IPS DF 19.7 (cell line): ENCODE data around the gene PALS2.

Experiments used
- DNase-seq: peaks from one replicate; pipeline ENCODE4 v3.0.0-alpha.2; 2013; ENCODE audit warnings: low read depth, low spot score

Gene PALS2

DNA sequence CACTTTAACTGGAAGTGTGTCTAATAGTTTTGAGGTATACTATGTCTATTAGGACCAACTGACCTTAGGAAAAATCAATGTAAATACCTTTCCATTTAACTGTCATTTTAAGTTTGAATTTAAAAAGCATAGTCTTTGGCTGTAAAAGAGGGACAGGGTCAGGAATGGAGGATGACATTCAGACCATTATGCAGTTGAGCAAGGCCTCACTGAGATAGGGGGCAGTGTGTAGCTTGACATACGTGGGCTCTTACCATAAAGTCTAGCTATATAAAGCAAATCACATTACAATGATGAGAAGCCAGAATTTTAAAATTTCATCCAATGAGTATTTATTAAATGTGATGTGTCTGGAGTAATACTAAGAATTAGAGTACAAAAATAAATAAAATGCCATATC is 17.9 kb downstream of the PALS2 start:
- DNase-seq: no peak

DNA sequence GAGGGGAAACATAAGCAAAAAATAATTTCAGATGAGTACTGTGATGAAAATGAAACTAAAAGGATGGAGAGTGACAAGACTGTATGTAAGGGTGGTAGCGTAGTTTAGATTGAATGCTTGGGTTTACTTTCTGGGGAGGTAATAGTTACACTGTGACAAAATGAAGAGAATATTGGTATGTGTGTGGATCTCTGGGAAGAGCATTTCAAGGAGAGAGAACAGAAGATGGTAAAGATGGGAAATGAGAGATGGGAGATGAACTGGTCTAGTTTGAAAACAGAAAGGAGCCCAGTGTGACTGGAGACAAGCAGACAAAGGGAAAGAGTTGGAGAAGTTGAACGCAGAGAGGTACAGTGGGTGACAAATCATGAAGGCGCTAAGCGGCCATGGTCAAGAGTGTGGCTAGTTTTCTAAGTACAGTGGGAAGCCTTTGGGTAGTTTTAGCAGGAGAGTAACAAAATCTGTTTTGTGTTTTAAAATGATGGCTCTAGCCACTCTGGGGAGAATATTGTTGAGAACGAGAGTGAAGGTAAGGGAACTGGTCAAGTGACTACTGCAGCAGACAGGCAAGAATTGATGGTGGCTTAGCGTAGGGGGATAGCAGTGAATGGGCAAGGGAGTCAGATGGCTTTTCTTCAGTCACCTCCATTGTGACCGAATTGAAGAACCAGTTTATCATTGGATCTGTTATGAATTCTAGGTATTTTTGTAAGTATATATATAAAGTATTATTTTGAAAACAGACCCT is 22.6 kb downstream of the PALS2 start:
- DNase-seq: no peak

DNA sequence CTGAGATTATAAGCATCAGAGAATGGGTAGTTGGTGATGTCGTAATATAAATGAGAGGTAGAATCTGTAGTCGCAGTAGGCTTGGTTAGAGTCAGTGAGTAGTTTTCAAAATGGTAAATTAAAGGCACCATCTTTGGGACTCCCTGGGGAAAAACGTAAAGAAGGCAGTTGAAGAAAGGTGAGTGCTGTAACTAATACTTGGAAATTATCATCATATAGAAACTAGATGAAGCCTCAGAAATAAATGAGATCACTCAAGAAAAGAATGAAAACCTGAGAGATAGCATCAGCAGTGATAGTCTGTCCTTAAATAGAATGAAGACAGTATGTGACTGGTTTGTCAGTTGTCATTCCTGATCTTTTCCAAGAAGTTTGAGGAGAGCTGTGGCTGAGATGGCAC is 23.8 kb downstream of the PALS2 start:
- DNase-seq: no peak

DNA sequence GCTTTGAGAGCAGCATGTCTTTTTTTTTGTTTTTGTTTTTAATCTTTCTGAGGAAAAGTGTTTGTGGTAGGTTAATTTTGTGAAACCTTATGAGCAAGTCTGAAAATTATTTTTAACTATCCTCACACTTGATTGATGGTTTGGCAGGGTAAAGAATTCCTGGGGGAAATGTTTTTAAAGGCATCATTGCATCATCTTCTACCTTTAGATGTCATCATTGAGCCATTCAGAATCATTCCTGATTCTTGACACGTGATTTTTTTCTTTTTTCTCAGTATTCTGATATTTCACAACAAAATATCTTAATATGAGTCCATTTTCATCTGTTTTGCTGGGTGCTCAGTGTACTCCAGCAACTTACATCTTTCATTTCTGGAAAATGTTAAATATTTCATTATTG is 28.3 kb downstream of the PALS2 start:
- no peak for DNase-seq

DNA sequence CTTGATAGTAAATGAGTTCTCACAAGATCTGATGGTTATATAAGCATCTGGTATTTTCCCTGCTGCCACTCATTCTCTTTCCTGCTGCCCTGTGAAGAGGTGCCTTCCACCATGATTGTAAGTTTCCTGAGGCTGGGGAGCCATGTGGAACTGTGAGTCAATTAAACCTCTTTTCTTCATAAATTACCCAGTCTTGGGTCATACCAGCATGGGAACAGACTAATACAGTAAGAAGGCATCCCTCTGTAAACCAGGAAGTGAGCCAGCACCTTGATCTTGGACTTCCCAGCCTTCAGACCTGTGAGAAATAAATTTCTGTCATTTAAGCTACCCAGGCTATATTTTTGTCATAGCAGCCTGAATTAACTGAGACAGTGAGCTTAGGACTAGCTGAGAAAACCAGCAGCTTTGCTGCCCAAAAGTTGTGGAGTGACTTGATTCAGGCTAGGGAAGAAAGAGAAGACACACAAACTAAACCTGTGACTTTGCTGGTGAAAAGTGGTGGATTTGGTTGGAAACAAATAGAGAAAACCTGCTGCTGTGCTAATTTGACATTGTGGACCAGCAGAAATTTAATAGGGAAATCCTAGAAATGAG is 29.7 kb downstream of the PALS2 start:
- DNase-seq: no peak

DNA sequence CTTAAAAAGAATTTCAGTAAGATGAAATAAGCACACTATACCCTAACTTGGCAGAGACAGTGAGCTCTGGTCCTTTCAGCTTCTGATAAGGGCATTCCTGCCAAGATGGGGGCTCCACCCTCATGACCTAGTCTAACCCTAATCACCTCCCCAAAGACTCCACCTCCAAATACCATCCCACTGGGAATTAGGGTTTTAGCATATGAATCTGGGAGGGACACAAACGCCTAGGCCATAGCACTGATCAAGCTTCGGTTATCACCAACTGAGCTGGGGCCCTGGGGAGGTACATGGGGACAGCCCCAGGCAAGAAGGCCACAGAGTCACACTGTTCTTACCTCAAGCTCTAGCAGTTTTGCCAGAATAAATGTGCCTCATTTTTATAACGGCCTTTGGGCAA is 31.4 kb downstream of the PALS2 start:
- no peak for DNase-seq

DNA sequence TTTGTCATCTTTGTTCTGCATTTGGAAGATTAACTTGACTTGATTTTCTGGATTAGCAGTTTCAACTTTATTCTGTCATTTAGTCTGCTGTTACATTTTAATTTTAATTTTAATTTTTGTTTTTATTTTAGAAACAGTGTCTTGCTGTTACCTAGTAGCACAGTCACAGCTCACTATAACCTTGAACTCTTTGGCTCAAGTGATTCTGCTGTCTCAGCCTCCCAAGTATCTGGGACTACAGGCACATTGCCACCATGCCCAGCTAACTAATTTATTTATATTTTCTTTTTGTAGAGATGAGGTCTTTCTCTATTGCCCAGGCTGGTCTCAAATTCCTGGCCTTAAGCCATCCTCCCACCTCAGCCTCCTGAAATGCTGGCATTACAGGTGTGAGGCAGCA is 35.3 kb downstream of the PALS2 start:
- no peak for DNase-seq

DNA sequence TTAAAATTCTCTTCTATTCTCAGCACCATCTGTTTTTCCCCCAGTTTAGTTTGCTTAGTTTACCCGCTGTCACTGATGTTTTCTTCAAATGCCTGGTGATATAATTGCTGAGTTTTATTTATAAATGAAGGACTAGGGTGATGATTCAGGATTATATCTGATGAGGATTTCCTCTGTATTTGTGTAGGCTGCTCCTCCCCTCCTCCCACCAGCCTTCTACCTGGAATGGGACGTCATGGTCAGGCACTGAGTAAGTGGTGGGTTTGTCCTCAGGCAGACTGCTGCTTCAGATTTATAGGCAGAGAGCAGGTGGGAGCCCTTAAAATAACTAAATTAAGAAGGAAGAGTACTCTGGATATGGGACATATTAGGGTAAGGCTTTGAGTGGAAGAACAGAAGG is 35.8 kb downstream of the PALS2 start:
- DNase-seq: no peak

DNA sequence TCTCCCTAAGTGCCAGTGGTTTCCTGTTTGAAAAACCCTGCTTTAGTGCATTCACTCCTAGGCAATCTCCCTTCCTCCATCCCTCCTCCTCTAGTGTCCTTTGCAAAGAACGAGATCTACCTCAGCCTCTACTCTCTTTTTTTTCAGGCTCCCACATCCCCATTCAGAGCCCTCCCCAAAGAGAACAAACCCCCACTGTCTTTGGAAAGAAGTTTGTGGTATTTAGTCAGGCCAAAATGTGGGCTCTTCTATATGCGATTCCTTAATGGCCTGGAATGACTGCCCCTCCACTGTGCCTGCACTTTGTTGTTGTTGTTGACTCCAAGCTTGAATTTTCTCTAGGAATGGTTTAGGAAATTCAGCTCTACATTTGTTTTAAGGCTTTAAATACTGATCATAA is 36.3 kb downstream of the PALS2 start:
- no peak for DNase-seq

DNA sequence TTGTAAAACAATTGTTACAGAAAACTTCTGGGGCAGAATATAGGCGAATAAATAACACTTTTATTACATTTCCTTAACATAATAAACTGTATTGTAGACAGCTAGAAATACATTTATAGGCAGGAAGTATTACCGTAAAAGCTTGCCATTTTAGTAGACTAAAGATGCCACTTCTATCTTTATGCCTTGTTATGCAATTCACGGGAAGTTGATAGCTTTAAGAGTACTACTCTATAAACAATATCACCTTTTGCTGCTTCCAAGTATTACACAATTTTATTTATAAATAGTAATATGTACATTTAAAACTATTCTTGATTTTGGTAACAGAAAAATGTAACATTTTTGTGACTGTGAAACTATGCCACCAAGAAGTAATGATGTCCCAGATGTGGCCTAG is 37.9 kb downstream of the PALS2 start:
- no peak for DNase-seq

DNA sequence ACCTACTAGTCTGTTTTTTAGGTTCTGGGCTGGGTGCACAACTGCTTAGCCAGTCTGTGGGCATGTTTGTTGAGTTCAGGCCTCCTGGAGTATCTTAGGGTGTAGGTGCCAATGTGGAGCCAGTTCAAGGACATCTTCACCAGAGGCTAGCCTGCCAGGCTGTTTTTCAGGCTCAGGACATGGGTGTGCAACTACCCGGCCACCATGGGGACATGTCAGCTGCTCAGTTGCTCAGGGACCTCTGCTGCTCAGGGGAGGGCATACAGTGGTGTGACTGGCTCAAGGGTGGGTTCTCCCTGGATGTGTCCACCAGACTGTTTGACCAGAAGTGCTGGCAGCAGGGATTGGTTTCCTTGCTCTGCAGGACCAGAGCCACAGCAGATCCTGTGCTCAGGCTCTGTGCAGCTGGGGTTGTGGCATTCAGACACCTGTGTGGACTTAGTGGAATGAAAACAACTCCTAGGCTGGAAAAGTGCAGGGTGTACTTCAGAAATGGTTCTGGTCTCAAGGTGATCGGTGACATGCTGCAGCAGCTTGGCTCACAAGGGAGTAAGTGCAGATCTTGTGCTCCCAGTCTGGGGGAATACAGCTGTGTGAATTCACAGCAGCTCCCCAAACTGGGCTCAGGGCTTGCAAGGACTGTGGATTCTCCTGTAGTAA is 44.8 kb downstream of the PALS2 start:
- DNase-seq: no peak

DNA sequence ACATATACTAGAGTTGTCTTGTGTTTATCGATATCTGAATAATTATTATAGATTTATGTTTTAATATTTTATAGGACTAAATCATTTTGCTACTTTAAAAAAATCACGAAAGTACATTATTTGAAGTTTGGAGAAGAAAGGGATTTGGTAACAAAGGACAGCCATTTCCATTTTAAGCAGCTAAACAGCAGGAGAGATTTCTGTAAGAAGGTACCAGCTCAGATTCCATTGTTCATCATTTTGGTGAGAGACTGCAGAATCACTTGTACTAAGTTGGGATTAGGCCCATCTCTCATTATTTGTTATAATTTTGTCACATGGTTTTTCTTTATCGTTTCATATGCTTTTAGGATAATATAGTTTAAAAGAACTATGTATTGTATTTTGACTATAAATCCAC is 46.7 kb downstream of the PALS2 start:
- DNase-seq: no peak

DNA sequence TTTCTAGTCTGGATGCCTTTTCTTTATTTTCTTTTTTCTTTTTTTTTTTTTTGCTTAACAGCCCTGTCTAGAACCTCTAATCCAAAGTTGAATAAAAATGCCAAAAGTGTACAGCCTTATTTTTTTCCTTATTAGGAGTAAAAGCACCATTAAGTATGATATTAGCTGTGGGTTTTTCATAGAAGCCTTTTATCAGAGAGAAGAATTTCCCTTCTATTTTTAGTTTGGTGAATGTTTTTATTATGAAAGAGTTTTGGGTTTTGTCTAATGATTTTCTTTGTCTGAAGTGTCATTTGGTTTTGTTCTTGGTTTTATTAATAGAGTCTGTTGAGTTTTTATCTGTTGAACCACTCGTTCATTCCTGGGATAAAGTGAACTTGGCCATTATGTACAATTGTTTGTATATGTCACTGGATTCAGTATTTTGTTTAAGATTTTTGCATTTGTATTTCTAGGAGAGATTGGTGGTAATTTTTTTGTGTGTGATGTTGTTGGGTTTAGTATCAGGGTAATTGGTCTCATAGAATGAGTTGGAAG is 49.5 kb downstream of the PALS2 start:
- DNase-seq: no peak
